Endodermal cell (in vitro differentiated cells): ENCODE results near the gene ADAMTS17. TPM values are rescaled to one million over a fixed set of nuclear protein-coding genes. Genes with fewer than 3 reads are reported as not detected.
A peak's percentile ranks its signal among the peaks of the same experiment; 100 is the strongest.

Experiments
- DNase-seq: peaks from one replicate; pipeline ENCODE4 v3.0.0-alpha.2; 2017
- H3K27ac ChIP-seq: 2 replicates; pipeline ENCODE4 v1.5.1; 2013; ENCODE audit warnings: mild to moderate bottlenecking, low read depth, low read length, moderate library complexity
- H3K27me3 ChIP-seq: 2 replicates; pipeline ENCODE4 v1.6.1; 2013; ENCODE audit warnings: mild to moderate bottlenecking, low read length, moderate library complexity; ENCODE audit not compliant: insufficient read depth, control insufficient read depth, poor library complexity, severe bottlenecking
- H3K36me3 ChIP-seq: 2 replicates; pipeline ENCODE4 v1.7.0; 2013; ENCODE audit warnings: mild to moderate bottlenecking, low read length, moderate library complexity; ENCODE audit not compliant: control insufficient read depth, insufficient read depth
- H3K4me1 ChIP-seq: one replicate; pipeline ENCODE4 v1.7.0; 2013; ENCODE audit warnings: low read length; ENCODE audit not compliant: control insufficient read depth, insufficient read depth
- H3K4me3 ChIP-seq: 2 replicates; pipeline ENCODE4 v1.5.1; 2013; ENCODE audit warnings: mild to moderate bottlenecking, low read length, moderate library complexity
- H3K9ac ChIP-seq: 2 replicates; pipeline ENCODE4 v1.6.1; 2013; ENCODE audit warnings: mild to moderate bottlenecking, low read length, moderate library complexity; ENCODE audit not compliant: poor library complexity, severe bottlenecking; ENCODE audit errors: extremely low read depth
- H3K9me3 ChIP-seq: 2 replicates; pipeline ENCODE4 v1.6.1; 2013; ENCODE audit warnings: mild to moderate bottlenecking, low read length, moderate library complexity; ENCODE audit not compliant: control insufficient read depth
- H3K27ac Mint-ChIP-seq: 2 replicates; pipeline ENCODE4 v1.8.0; 2020; ENCODE audit warnings: mixed read lengths
- H3K27me3 Mint-ChIP-seq: 2 replicates; pipeline ENCODE4 v1.8.0; 2021; ENCODE audit warnings: mild to moderate bottlenecking, mixed read lengths; ENCODE audit not compliant: insufficient read depth
- H3K36me3 Mint-ChIP-seq: 2 replicates; pipeline ENCODE4 v1.8.0; 2020; ENCODE audit warnings: low read depth, mixed read lengths
- H3K4me1 Mint-ChIP-seq: 2 replicates; pipeline ENCODE4 v1.8.0; 2020; ENCODE audit warnings: mixed read lengths
- H3K4me3 Mint-ChIP-seq: 2 replicates; pipeline ENCODE4 v1.8.0; 2020; ENCODE audit warnings: mild to moderate bottlenecking, moderate library complexity, mixed read lengths
- H3K9me3 Mint-ChIP-seq: 2 replicates; pipeline ENCODE4 v1.8.0; 2020; ENCODE audit warnings: mild to moderate bottlenecking, mixed read lengths
- WGBS, 2 experiments: methylation state at CpG; one replicate each; pipeline versions ENCODE4 v1.1.5 to v1.1.7; 2013; ENCODE audit warnings: missing lambda C conversion rate in 2 of 2, mixed read lengths in 1 of 2; ENCODE audit not compliant: insufficient coverage in 1 of 2, insufficient read length in 1 of 2; 5-methylcytosine and 5-hydroxymethylcytosine counted together
- total RNA-seq, 2 donors: library from RNA; stranded (reverse); fragmentation: NEBNext Ultra II Directional in 1 of 2; extraction: Animal tissue kit (Norgen Biotek cat#: 25700) in 1 of 2; gene quantifications; 2 replicates in 1 of 2; 3 replicates in 1 of 2; pipeline ENCODE4 v1.2.1, GENCODE V29; 2021
- TF ChIP-seq, protein P1 (sequence below): fragments of 200-600 bp; sonication (generic); conservative IDR thresholded peaks from 2 replicates; pipeline ENCODE4 v1.5.0; 2021; ENCODE audit warnings: antibody characterized with exemption, mild to moderate bottlenecking

The ADAMTS17 gene
- total RNA-seq, 2 donors from 2014 or later = 0.82 to 2.3 TPM

- peaks cover 6% of the 10 kb centered on the region for H3K36me3 Mint-ChIP-seq
- no peak overlapping the region for H3K27ac ChIP-seq
- H3K4me1 Mint-ChIP-seq = no peaks in the 10 kb centered on the region
- WGBS, 2 experiments = 74 to 89% methylated on average over 7 to 10 of the region's 10 CpGs
- H3K27me3 ChIP-seq = no peaks in the 10 kb centered on the region
- peaks cover 6% of the 10 kb centered on the region for H3K27me3 Mint-ChIP-seq
- no peak overlapping the region for H3K9ac ChIP-seq
- TF ChIP-seq, protein P1, sequence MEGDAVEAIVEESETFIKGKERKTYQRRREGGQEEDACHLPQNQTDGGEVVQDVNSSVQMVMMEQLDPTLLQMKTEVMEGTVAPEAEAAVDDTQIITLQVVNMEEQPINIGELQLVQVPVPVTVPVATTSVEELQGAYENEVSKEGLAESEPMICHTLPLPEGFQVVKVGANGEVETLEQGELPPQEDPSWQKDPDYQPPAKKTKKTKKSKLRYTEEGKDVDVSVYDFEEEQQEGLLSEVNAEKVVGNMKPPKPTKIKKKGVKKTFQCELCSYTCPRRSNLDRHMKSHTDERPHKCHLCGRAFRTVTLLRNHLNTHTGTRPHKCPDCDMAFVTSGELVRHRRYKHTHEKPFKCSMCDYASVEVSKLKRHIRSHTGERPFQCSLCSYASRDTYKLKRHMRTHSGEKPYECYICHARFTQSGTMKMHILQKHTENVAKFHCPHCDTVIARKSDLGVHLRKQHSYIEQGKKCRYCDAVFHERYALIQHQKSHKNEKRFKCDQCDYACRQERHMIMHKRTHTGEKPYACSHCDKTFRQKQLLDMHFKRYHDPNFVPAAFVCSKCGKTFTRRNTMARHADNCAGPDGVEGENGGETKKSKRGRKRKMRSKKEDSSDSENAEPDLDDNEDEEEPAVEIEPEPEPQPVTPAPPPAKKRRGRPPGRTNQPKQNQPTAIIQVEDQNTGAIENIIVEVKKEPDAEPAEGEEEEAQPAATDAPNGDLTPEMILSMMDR = no peak
- no peak overlapping the region for H3K4me3 ChIP-seq
- no peak overlapping the region for H3K4me3 Mint-ChIP-seq
- no peak for DNase-seq
- peaks cover 65% of the 10 kb centered on the region for H3K9me3 Mint-ChIP-seq
- no peaks in the 10 kb centered on the region for H3K36me3 ChIP-seq
- H3K27ac Mint-ChIP-seq = no peak overlapping the region
- H3K4me1 ChIP-seq = no peaks in the 10 kb centered on the region
- peaks cover 45% of the 10 kb centered on the region for H3K9me3 ChIP-seq
These were observed 42.3 kb upstream of the ADAMTS17 start for GRCh38 chr15:100384108-100384410.

- H3K9me3 ChIP-seq = peaks cover 43% of the 10 kb centered on the region
- WGBS, 2 experiments = 50 to 58% methylated on average over 2 to 3 of the region's 3 CpGs
- no peaks in the 10 kb centered on the region for H3K4me1 Mint-ChIP-seq
These were observed 41.7 kb upstream of the ADAMTS17 start for GRCh38 chr15:100383302-100384107.

GRCh38 chr15:100373942-100374341 is 32.2 kb upstream of the ADAMTS17 start:
- Mint-ChIP-seq H3K27me3 (peaks cover 45% of the 10 kb centered on the region), H3K36me3 (no peaks in the 10 kb centered on the region), H3K4me1 (peaks cover 10% of the 10 kb centered on the region), H3K9me3 (peaks cover 28% of the 10 kb centered on the region), H3K27ac (no peak overlapping the region), H3K4me3 (peak overlapping the region; percentile 59)
- H3K9me3 ChIP-seq = peaks cover 7% of the 10 kb centered on the region
- peak; percentile 60 for DNase-seq
- no peak overlapping the region for H3K27ac ChIP-seq
- no peaks in the 10 kb centered on the region for H3K36me3 ChIP-seq
- no peaks in the 10 kb centered on the region for H3K4me1 ChIP-seq
- no peak overlapping the region for H3K4me3 ChIP-seq
- 24 to 40% methylated on average over 4 to 7 of the region's 8 CpGs for WGBS, 2 experiments
- H3K27me3 ChIP-seq = peaks cover 28% of the 10 kb centered on the region
- no peak overlapping the region for H3K9ac ChIP-seq
- TF ChIP-seq, protein P1 = no peak

More at GRCh38 chr15:100383302-100384107, 41.7 kb upstream of the ADAMTS17 start:
- TF ChIP-seq, protein P1 = peak; percentile 77
- Mint-ChIP-seq H3K36me3 (peaks cover 6% of the 10 kb centered on the region), H3K9me3 (peaks cover 65% of the 10 kb centered on the region), H3K27ac (no peak overlapping the region), H3K4me3 (no peak overlapping the region), H3K27me3 (peaks cover 6% of the 10 kb centered on the region)
- no peaks in the 10 kb centered on the region for H3K4me1 ChIP-seq
- H3K36me3 ChIP-seq = no peaks in the 10 kb centered on the region
- H3K4me3 ChIP-seq = no peak overlapping the region
- no peak overlapping the region for H3K9ac ChIP-seq
- H3K27me3 ChIP-seq = no peaks in the 10 kb centered on the region
- peak; percentile 80 for DNase-seq
- no peak overlapping the region for H3K27ac ChIP-seq
